ENCODE results near the gene CCM2.

Gene CCM2

GRCh38 chr7:44970523-44971051 lies 29.4 kb upstream of the CCM2 start:
- TF ChIP-seq SUZ12 (IDR thresholded peaks at IDR 0.05; ENCODE audit: extremely low read depth, insufficient read depth, insufficient read length) = no peak
- TF ChIP-seq ZNF274 (IDR thresholded peaks at IDR 0.05; ENCODE audit: low read depth, low read length) = no peak
- no peak for TF ChIP-seq YY1 (IDR thresholded peaks at IDR 0.05; ENCODE audit: insufficient read depth, insufficient read length)
- Histone ChIP-seq H3K9me3 (ENCODE audit: insufficient read depth, low read length) (no peaks in the 10 kb centered on the region), H3K27me3 (ENCODE audit: insufficient read depth, insufficient read length) (peaks cover 3% of the 10 kb centered on the region), H3K4me3 (ENCODE audit: insufficient read length, low read depth) (no peak overlapping the region), H3K9ac (ENCODE audit: insufficient read length, low read depth) (no peak overlapping the region), H3K4me1 (ENCODE audit: insufficient read depth, insufficient read length) (peaks cover 6% of the 10 kb centered on the region), H3K36me3 (ENCODE audit: insufficient read depth, insufficient read length, low read length) (no peaks in the 10 kb centered on the region)
- DNase-seq (ENCODE audit: low read depth, low spot score) = no peak

GRCh38 chr7:44971188-44971901 lies 28.7 kb upstream of the CCM2 start:
- no peak for TF ChIP-seq SUZ12 (IDR thresholded peaks at IDR 0.05; ENCODE audit: extremely low read depth, insufficient read depth, insufficient read length)

GRCh38 chr7:44971902-44972441 lies 28.0 kb upstream of the CCM2 start:
- H3K9ac ChIP-seq (ENCODE audit: insufficient read length, low read depth) = no peak overlapping the region
- no peaks in the 10 kb centered on the region for H3K36me3 ChIP-seq (ENCODE audit: insufficient read depth, insufficient read length, low read length)
- DNase-seq (ENCODE audit: low read depth, low spot score) = no peak
- H3K4me1 ChIP-seq (ENCODE audit: insufficient read depth, insufficient read length) = peaks cover 6% of the 10 kb centered on the region
- peaks cover 3% of the 10 kb centered on the region for H3K27me3 ChIP-seq (ENCODE audit: insufficient read depth, insufficient read length)
- TF ChIP-seq ZNF274 (IDR thresholded peaks at IDR 0.05; ENCODE audit: low read depth, low read length) (no peak), SUZ12 (IDR thresholded peaks at IDR 0.05; ENCODE audit: extremely low read depth, insufficient read depth, insufficient read length) (no peak), YY1 (IDR thresholded peaks at IDR 0.05; ENCODE audit: insufficient read depth, insufficient read length) (no peak)
- no peak overlapping the region for H3K4me3 ChIP-seq (ENCODE audit: insufficient read length, low read depth)
- H3K9me3 ChIP-seq (ENCODE audit: insufficient read depth, low read length) = no peaks in the 10 kb centered on the region

More at GRCh38 chr7:44971188-44971901, 28.7 kb upstream of the CCM2 start:
- H3K36me3 ChIP-seq (ENCODE audit: insufficient read depth, insufficient read length, low read length) = no peaks in the 10 kb centered on the region
- H3K4me1 ChIP-seq (ENCODE audit: insufficient read depth, insufficient read length) = peaks cover 6% of the 10 kb centered on the region
- H3K4me3 ChIP-seq (ENCODE audit: insufficient read length, low read depth) = no peak overlapping the region
- no peaks in the 10 kb centered on the region for H3K9me3 ChIP-seq (ENCODE audit: insufficient read depth, low read length)
- H3K27me3 ChIP-seq (ENCODE audit: insufficient read depth, insufficient read length) = peaks cover 3% of the 10 kb centered on the region
- DNase-seq (ENCODE audit: low read depth, low spot score) = no peak
- no peak overlapping the region for H3K9ac ChIP-seq (ENCODE audit: insufficient read length, low read depth)

DNA sequence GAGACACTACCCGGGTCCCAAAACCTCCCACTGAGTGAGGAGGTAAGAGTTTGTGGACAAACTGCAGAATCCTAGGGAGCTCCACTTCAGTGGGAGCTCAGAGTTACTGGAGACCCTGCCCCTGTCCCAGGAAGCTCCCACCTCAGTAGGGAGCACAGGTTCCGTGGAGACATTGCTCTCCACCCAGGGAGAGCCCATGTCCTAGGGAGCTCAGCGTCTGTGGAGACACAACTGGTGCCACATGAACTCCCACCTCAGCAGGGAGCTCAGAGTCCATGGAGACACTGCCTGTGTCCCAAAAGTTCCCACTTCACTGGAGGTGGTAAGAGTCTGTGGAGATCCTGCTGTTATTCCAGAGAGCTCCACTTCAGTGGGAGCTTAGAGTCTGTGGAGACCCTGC lies 27.4 kb upstream of the CCM2 start:
- no peak for DNase-seq (ENCODE audit: low read depth, low spot score)
- H3K36me3 ChIP-seq (ENCODE audit: insufficient read depth, insufficient read length, low read length) = no peaks in the 10 kb centered on the region
- H3K9me3 ChIP-seq (ENCODE audit: insufficient read depth, low read length) = no peaks in the 10 kb centered on the region
- H3K4me3 ChIP-seq (ENCODE audit: insufficient read length, low read depth) = no peak overlapping the region
- no peak for TF ChIP-seq ZNF274 (IDR thresholded peaks at IDR 0.05; ENCODE audit: low read depth, low read length)
- no peak for TF ChIP-seq YY1 (IDR thresholded peaks at IDR 0.05; ENCODE audit: insufficient read depth, insufficient read length)
- no peak for TF ChIP-seq SUZ12 (IDR thresholded peaks at IDR 0.05; ENCODE audit: extremely low read depth, insufficient read depth, insufficient read length)
- H3K27me3 ChIP-seq (ENCODE audit: insufficient read depth, insufficient read length) = peaks cover 3% of the 10 kb centered on the region
- no peak overlapping the region for H3K9ac ChIP-seq (ENCODE audit: insufficient read length, low read depth)
- H3K4me1 ChIP-seq (ENCODE audit: insufficient read depth, insufficient read length) = peaks cover 6% of the 10 kb centered on the region

GRCh38 chr7:44973610-44974401 lies 26.2 kb upstream of the CCM2 start:
- H3K4me3 ChIP-seq (ENCODE audit: insufficient read length, low read depth) = no peak overlapping the region
- peaks cover 6% of the 10 kb centered on the region for H3K4me1 ChIP-seq (ENCODE audit: insufficient read depth, insufficient read length)
- TF ChIP-seq SUZ12 (IDR thresholded peaks at IDR 0.05; ENCODE audit: extremely low read depth, insufficient read depth, insufficient read length) = no peak
- no peak for TF ChIP-seq YY1 (IDR thresholded peaks at IDR 0.05; ENCODE audit: insufficient read depth, insufficient read length)
- TF ChIP-seq ZNF274 (IDR thresholded peaks at IDR 0.05; ENCODE audit: low read depth, low read length) = no peak
- H3K27me3 ChIP-seq (ENCODE audit: insufficient read depth, insufficient read length) = peaks cover 3% of the 10 kb centered on the region
- H3K36me3 ChIP-seq (ENCODE audit: insufficient read depth, insufficient read length, low read length) = no peaks in the 10 kb centered on the region
- H3K9ac ChIP-seq (ENCODE audit: insufficient read length, low read depth) = no peak overlapping the region
- no peak for DNase-seq (ENCODE audit: low read depth, low spot score)
- H3K9me3 ChIP-seq (ENCODE audit: insufficient read depth, low read length) = no peaks in the 10 kb centered on the region

- Histone ChIP-seq H3K4me1 (ENCODE audit: insufficient read depth, insufficient read length) (peaks cover 5% of the 10 kb centered on the region), H3K36me3 (ENCODE audit: insufficient read depth, insufficient read length, low read length) (no peaks in the 10 kb centered on the region), H3K27me3 (ENCODE audit: insufficient read depth, insufficient read length) (peaks cover 3% of the 10 kb centered on the region), H3K9ac (ENCODE audit: insufficient read length, low read depth) (no peak overlapping the region), H3K9me3 (ENCODE audit: insufficient read depth, low read length) (no peaks in the 10 kb centered on the region), H3K4me3 (ENCODE audit: insufficient read length, low read depth) (no peak overlapping the region)
- TF ChIP-seq ZNF274 (IDR thresholded peaks at IDR 0.05; ENCODE audit: low read depth, low read length) = no peak
- DNase-seq (ENCODE audit: low read depth, low spot score) = no peak
These were observed 25.5 kb upstream of the CCM2 start for GRCh38 chr7:44974549-44974948.

Data from NT2/D1 (cell line).